KMS-11 (cell line): ENCODE data around the gene GALNT2.

Source experiments
- H2AFZ ChIP-seq: fragments of 200-600 bp; sonication (generic); 2 replicates; pipeline ENCODE4 v1.6.1; 2016; ENCODE audit warnings: antibody characterized with exemption, mixed run types, low read depth
- H3K27ac ChIP-seq: fragments of 200-600 bp; sonication (generic); 2 replicates; pipeline ENCODE4 v1.6.1; 2016; ENCODE audit warnings: mild to moderate bottlenecking, mixed run types
- H3K27me3 ChIP-seq: fragments of 200-600 bp; sonication (generic); 2 replicates; pipeline ENCODE4 v1.6.1; 2017; ENCODE audit warnings: mild to moderate bottlenecking, low read depth, mixed run types, moderate library complexity; ENCODE audit not compliant: insufficient read depth
- H3K36me3 ChIP-seq: fragments of 200-600 bp; sonication (generic); 2 replicates; pipeline ENCODE4 v1.6.1; 2017; ENCODE audit warnings: mild to moderate bottlenecking, mixed run types; ENCODE audit not compliant: insufficient read depth
- H3K4me1 ChIP-seq: fragments of 200-600 bp; sonication (generic); 2 replicates; pipeline ENCODE4 v1.6.1; 2016; ENCODE audit warnings: mild to moderate bottlenecking, low read depth, mixed run types; ENCODE audit not compliant: poor library complexity, severe bottlenecking
- H3K4me2 ChIP-seq: fragments of 200-600 bp; sonication (generic); 2 replicates; pipeline ENCODE4 v1.7.0; 2016; ENCODE audit warnings: mild to moderate bottlenecking, mixed run types
- H3K4me3 ChIP-seq: fragments of 200-600 bp; sonication (generic); IDR thresholded peaks from 2 replicates; pipeline ENCODE4 v1.6.1; 2017; ENCODE audit warnings: low read depth, low read length, mixed read lengths; ENCODE audit not compliant: insufficient read depth
- H3K79me2 ChIP-seq: fragments of 200-600 bp; sonication (generic); 2 replicates; pipeline ENCODE4 v1.6.1; 2016; ENCODE audit warnings: low read depth, mixed run types; ENCODE audit not compliant: insufficient read depth
- H3K9ac ChIP-seq: fragments of 200-600 bp; sonication (generic); 2 replicates; pipeline ENCODE4 v1.6.1; 2016; ENCODE audit warnings: mild to moderate bottlenecking, mixed run types
- H4K20me1 ChIP-seq: fragments of 200-600 bp; sonication (generic); 2 replicates; pipeline ENCODE4 v1.6.1; 2016; ENCODE audit warnings: mild to moderate bottlenecking, mixed run types; ENCODE audit not compliant: insufficient read depth
- TF ChIP-seq, protein P1 (sequence below): fragments of 200-600 bp; sonication (generic); conservative IDR thresholded peaks from 2 replicates; pipeline ENCODE4 v1.6.1; 2017; ENCODE audit warnings: low read depth, mild to moderate bottlenecking, antibody characterized with exemption, low read length, moderate library complexity, mixed read lengths

Gene GALNT2

DNA sequence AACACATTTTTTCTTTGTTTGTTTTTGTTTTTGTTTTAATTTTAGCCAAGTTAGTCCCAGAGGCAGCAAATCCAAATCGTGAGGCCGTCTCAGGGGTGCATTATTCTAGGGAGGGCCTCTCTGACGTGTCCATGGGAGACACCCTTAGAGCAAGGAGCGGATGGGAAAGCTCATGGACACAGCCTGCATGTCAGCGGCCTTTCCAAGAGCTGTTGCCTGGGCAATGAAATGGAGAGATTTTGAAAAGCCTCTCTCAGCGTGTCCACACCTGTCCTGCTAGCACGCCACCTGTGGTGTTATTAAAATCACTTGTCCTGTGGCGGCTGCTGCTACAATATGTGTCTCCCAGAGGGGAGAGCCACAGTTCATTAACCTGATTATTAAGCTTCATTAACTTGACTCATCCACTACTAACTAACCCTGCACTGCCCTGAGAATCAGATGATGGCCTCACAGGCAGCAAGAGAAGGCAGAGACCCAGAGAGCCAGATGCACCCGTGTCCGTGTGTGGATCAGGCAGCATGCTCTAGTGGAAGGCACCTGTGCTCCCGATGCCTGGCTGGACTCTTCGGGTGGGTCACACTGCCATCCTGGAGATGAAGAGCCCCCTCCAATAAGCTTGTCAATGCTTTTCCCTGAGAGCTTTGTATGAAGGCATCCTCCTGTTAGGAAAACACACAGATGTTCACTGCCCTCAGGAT, 225.8 kb downstream of the GALNT2 start:
- Histone ChIP-seq H4K20me1 (no peaks in the 10 kb centered on the region), H3K79me2 (no peaks in the 10 kb centered on the region), H3K36me3 (no peaks in the 10 kb centered on the region), H3K27me3 (no peaks in the 10 kb centered on the region), H3K27ac (no peak overlapping the region), H3K4me1 (no peaks in the 10 kb centered on the region), H3K4me2 (no peak overlapping the region), H3K4me3 (no peak overlapping the region), H3K9ac (no peak overlapping the region), H2AFZ (no peak overlapping the region)
- TF ChIP-seq, protein P1, sequence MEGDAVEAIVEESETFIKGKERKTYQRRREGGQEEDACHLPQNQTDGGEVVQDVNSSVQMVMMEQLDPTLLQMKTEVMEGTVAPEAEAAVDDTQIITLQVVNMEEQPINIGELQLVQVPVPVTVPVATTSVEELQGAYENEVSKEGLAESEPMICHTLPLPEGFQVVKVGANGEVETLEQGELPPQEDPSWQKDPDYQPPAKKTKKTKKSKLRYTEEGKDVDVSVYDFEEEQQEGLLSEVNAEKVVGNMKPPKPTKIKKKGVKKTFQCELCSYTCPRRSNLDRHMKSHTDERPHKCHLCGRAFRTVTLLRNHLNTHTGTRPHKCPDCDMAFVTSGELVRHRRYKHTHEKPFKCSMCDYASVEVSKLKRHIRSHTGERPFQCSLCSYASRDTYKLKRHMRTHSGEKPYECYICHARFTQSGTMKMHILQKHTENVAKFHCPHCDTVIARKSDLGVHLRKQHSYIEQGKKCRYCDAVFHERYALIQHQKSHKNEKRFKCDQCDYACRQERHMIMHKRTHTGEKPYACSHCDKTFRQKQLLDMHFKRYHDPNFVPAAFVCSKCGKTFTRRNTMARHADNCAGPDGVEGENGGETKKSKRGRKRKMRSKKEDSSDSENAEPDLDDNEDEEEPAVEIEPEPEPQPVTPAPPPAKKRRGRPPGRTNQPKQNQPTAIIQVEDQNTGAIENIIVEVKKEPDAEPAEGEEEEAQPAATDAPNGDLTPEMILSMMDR: no peak

DNA sequence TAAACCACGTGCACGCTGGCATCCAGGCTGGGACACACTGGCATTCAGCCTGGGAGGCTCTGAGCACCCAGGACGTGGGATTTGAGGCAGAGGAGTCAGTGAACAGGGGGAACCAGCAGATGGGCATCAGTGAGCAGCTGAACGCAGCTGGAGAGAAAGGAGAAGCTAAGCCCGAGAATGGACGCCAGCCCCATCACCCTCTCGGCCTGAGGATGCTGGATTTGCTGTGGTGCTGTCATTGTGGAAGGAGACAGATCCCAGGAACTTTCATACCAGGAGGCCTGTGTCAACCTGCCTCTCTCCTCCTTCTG, 226.3 kb downstream of the GALNT2 start:
- H3K4me3 ChIP-seq: no peak overlapping the region
- H3K27me3 ChIP-seq: no peaks in the 10 kb centered on the region
- no peaks in the 10 kb centered on the region for H4K20me1 ChIP-seq
- H3K27ac ChIP-seq: no peak overlapping the region
- no peak overlapping the region for H2AFZ ChIP-seq
- H3K4me2 ChIP-seq: no peak overlapping the region
- H3K36me3 ChIP-seq: no peaks in the 10 kb centered on the region
- TF ChIP-seq, protein P1: no peak
- H3K9ac ChIP-seq: no peak overlapping the region
- H3K4me1 ChIP-seq: no peaks in the 10 kb centered on the region
- no peaks in the 10 kb centered on the region for H3K79me2 ChIP-seq

DNA sequence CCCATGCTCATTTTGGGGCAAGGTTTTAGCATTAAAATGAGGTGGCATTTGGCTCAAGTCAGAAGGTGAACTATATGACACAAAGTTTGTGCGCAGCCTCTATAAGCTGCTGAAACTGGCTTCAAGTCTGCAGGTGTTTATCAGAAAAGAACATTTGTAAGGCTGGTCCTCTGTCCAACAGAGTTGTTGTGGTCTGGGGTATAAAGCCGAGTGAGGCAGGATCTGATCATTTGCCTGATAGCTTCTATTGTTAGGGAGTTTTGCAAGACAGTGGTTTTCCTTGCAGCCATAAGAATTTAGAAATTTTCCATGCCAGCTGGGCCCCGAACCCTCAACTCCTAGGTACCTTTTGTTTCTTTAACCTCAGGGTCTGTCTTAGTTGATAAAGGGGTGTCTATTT, 228.3 kb downstream of the GALNT2 start:
- H3K27me3 ChIP-seq: no peaks in the 10 kb centered on the region
- no peaks in the 10 kb centered on the region for H3K36me3 ChIP-seq
- H4K20me1 ChIP-seq: no peaks in the 10 kb centered on the region
- no peak overlapping the region for H2AFZ ChIP-seq
- no peaks in the 10 kb centered on the region for H3K79me2 ChIP-seq
- no peak overlapping the region for H3K4me3 ChIP-seq
- TF ChIP-seq, protein P1: no peak
- no peaks in the 10 kb centered on the region for H3K4me1 ChIP-seq
- H3K4me2 ChIP-seq: no peak overlapping the region
- H3K27ac ChIP-seq: no peak overlapping the region
- H3K9ac ChIP-seq: no peak overlapping the region

DNA sequence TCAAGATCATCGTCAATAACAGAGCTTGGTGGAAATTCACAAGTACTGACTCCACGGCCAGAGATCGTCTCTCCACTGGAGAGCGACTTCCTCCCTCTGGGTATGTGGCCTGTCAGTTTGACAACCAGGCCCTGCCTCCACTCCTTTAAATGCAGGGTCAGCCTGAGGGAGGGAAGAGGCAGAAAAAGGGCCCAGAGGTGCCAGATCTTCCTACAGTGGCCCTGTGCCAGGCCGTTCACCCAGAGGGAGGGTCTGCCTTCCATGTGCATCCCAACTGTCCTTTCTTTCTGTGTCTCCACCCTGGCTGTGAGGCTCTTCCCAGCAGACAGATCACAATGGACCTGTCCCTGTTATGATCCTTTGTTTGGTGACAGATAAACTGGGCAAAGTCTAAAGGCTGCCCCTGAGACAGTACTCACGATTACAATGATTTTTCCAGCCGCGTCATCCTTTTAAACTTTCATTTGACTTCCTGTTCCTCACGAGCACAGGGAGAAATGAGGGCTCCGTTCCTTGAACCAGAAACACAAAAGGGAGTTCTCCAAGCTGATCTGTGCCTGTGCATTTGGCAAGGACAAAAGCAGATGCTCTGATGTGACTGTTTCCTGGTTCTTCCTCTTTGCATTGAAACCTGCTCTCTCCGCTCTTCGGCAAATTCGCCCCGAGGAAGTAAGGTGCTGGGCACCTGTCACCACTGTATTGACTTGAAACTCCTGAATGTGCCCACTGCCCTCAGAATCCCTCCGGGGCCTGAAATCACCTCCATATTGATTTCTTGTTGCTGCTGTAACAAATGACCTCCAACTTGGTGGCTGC, 232.4 kb downstream of the GALNT2 start:
- H4K20me1 ChIP-seq: no peaks in the 10 kb centered on the region
- no peak overlapping the region for H2AFZ ChIP-seq
- no peaks in the 10 kb centered on the region for H3K79me2 ChIP-seq
- no peak overlapping the region for H3K27ac ChIP-seq
- no peaks in the 10 kb centered on the region for H3K4me1 ChIP-seq
- TF ChIP-seq, protein P1: no peak
- no peak overlapping the region for H3K4me3 ChIP-seq
- no peaks in the 10 kb centered on the region for H3K36me3 ChIP-seq
- H3K9ac ChIP-seq: no peak overlapping the region
- no peak overlapping the region for H3K4me2 ChIP-seq
- no peaks in the 10 kb centered on the region for H3K27me3 ChIP-seq
